ENCODE results near the gene VPS4B.

VPS4B gene

GRCh38 chr18:63430526-63430925, 8.2 kb upstream of the VPS4B start:
- DNase-seq (ENCODE audit: low read depth in 2 of 2): no peak

DNA sequence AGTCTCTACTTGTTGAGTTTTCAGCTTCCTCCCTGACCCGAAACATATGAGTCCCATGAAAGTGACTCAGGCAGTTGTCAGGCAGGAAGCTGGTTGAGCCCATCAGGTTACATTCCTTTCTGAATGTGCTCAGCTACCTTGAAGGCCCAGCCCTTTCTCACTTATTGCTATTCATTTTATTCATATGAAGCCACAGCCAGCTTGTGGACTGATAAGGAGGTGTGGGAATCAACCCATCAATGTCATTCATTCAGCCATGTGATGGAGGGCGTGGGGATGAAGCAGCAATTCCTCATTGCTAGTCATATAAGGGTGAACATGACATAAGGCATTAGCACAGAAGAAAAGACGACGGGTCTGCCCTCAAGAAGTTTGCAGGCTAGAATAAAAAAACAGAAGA, 5.3 kb upstream of the VPS4B start:
- no peak for DNase-seq (ENCODE audit: low read depth in 2 of 2)

DNA sequence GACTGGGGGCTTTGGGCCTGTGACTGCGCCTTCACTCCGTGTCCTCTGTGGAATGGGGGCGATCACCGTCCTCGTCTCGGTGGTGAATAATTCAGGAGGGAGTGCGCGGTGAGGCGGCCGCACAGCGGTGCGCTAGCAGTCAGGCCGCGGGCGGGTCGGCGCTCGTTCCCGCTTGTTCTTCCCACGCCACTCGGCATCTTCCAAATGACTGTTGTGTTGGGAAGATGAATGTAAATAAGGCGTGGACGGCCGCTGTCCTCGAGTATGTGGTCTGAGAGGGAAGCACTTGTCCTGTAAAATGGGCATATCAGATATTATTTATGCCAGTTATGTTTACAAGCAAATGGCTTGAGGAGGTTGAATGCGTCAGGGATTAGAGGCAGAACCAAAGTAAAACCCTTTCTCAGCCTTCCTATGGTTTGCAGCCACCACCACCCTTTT, 608 bp upstream of the VPS4B start:
- DNase-seq (ENCODE audit: low read depth in 2 of 2): no peak

DNA sequence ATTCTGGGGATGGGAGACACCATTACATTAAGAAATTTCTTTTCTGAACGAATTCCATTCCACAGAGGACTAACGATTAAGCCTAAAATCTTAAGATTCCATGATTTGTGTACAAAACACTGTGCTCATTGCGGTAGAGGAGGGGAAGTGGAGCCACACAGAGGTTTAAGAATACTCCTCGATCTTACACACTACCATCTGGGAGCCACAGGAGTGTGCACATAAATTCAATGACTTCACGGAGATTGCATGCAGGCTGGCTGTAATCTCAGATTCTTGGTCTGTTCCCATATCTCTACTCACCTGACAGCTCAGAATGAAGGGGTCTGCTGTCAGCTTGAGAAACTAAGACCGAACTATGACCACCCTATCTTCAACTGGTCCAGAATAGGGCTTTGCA, 762 bp downstream of the VPS4B start:
- no peak for DNase-seq (ENCODE audit: low read depth in 2 of 2)

DNA sequence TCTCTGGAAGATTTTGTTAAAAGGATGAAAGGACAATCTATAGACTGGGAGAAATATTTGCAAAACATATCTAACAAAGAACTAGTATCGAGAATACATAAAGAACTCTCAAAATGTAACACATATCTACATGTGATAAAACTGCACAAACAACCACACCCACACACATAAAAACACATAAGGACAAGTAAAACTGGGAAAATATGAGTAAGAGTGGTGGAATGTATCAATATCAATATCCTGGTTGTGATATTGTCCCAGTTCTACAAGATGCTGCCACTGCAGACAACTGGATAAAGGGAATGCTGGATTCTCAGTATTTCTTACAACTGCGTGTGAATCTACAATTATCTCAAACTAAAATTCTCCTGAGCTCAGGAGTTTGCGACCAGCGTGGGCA, 9.3 kb downstream of the VPS4B start:
- no peak for DNase-seq (ENCODE audit: low read depth in 2 of 2)

GRCh38 chr18:63410792-63411191, 11.5 kb downstream of the VPS4B start:
- peak; percentile 15 to 33 for DNase-seq (ENCODE audit: low read depth in 2 of 2)

DNA sequence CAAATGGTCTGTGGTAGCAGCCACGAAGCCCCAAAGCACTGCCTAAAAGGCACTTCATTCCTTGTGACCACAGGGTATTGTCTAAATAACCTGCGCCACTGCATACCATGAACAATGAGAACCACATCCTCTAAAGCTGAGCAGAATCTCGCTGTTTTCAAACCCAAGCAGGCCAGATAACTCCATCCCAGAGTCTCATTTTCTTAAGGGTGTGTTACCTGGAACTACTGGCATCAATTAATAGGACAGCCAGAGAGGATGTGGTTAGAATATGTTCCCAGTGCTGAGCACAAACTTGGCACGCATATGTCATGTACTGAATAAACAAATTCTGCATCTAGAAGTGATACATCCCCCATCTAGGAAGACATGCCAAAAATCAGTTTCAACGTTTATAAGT, 13.0 kb downstream of the VPS4B start:
- no peak for DNase-seq (ENCODE audit: low read depth in 2 of 2)

- no peak for DNase-seq (ENCODE audit: low read depth in 2 of 2)
Observed at GRCh38 chr18:63407734-63408133, 14.5 kb downstream of the VPS4B start.

GRCh38 chr18:63405986-63406385, 16.3 kb downstream of the VPS4B start:
- no peak for DNase-seq (ENCODE audit: low read depth in 2 of 2)

DNA sequence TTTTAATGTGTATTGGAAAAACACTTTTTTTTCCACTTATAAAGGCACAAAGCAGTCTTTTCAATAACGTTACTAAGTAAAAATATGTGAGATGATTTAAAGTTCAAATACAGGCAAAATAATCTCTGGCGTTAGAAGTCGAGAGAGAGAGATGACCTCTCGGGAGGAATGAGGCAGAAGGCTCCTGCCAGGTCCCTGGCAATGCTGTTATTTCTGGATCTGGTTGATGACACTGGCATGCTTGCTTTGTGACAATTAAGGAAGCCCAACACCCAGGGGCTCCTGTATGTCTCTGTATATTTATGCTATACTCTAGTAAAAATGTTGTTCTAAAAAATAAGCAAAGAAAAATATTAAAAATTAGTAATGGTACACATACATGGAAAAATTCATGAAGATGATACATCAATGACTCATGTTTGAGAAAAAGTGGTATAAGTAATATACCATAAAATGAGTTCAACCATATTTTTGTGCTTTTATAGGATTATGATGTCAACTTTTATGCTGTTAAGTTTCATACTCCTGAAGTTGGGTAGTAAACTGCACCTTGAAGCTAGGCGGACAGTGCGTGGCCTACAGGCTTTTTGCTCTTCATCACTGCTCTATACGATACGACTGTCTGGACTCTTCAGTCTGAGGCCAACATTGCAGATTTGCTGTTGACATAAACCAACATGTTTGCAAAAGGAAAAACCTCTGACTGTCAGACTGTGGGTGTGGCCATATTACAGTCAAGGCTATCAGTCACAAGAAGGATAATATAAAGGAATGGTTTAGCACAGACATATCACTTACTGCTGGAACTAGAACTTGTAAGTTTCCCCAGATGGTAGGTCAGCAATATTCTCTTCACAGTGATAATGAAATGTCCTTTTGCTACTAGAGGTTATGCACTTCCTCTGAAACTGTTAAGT, 19.8 kb downstream of the VPS4B start:
- no peak for DNase-seq (ENCODE audit: low read depth in 2 of 2)

- no peak for DNase-seq (ENCODE audit: low read depth in 2 of 2)
Observed at GRCh38 chr18:63399300-63399699, 23.0 kb downstream of the VPS4B start.

GRCh38 chr18:63397349-63397748, 24.9 kb downstream of the VPS4B start:
- DNase-seq (ENCODE audit: low read depth in 2 of 2): no peak

DNA sequence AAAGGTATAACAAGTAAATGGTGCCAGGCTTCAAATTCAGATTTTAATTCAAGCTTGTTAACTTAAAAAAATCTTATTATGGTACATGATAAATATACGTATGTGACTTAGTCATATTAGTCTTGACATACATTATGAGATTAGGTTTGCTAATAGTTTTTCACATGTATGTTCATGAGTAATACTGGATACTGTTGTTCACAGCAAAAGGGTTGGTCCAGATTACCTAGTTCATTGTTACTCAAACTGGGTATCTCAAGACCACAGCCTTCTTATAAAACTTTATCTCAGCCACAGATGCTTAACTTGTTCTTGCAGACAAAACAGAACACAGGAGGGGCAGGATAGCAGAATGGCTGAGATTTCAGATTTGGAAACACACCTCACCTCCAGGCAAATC, 26.8 kb downstream of the VPS4B start:
- no peak for DNase-seq (ENCODE audit: low read depth in 2 of 2)

GRCh38 chr18:63394954-63395353, 27.3 kb downstream of the VPS4B start:
- no peak for DNase-seq (ENCODE audit: low read depth in 2 of 2)

GRCh38 chr18:63387861-63388260, 34.4 kb downstream of the VPS4B start:
- DNase-seq (ENCODE audit: low read depth in 2 of 2): no peak

- no peak for DNase-seq (ENCODE audit: low read depth in 2 of 2)
Observed at GRCh38 chr18:63382843-63383242, 39.4 kb downstream of the VPS4B start.

DNA sequence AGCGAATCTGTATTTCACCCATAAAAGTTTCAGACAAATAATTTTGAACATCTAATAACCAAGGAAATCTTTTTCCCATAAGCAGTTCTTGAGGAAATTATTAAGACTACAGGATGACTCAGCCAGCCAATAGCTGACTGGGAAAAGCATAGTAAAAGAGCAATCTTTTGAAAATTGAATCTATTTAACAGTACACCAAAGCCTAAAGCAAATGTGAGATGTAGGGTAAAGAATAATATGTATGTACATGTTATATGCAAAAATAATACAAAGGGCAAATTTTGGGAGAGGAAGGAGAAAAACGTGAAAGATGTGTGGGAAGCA, 42.7 kb downstream of the VPS4B start:
- DNase-seq (ENCODE audit: low read depth in 2 of 2): no peak

DNA sequence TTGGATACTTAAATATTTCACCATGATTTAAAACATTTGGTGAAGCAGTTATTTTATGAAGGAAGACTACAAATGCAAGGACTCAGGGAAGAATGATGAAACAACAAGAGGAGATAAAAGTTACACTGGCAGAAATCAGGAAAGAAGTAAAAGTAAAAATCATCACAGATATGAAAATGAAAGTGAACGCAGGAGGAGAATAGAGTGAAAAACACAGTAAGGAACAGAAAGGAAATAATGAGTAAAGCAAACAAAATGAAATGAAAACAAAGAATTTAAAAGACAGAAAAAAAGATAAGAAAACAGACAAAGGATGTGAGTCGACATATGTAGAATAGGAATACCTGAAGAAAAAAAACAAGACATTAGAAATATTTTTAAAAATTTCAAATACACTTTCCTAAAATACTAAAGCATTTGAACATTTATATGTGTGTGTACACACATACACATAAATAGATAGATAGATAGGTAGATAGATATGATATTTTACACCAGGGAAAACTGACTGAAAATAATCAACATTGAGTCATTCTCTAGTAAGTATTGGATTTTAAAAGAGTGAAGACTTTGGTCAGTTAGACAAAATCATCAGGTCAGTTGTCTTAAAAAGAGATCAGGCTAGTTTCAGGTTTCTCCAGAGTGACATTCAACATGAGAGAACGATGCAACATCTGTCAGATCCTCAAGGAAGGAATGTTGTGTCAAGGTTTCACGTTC, 43.2 kb downstream of the VPS4B start:
- DNase-seq (ENCODE audit: low read depth in 2 of 2): no peak

- DNase-seq (ENCODE audit: low read depth in 2 of 2): no peak
Observed at GRCh38 chr18:63377275-63377980, 44.8 kb downstream of the VPS4B start.

- no peak for DNase-seq (ENCODE audit: low read depth in 2 of 2)
Observed at GRCh38 chr18:63376538-63376937, 45.7 kb downstream of the VPS4B start.

- DNase-seq (ENCODE audit: low read depth in 2 of 2): no peak
Observed at GRCh38 chr18:63374540-63374939, 47.7 kb downstream of the VPS4B start.

- no peak for DNase-seq (ENCODE audit: low read depth in 2 of 2)
Observed at GRCh38 chr18:63373161-63373560, 49.1 kb downstream of the VPS4B start.

DNA sequence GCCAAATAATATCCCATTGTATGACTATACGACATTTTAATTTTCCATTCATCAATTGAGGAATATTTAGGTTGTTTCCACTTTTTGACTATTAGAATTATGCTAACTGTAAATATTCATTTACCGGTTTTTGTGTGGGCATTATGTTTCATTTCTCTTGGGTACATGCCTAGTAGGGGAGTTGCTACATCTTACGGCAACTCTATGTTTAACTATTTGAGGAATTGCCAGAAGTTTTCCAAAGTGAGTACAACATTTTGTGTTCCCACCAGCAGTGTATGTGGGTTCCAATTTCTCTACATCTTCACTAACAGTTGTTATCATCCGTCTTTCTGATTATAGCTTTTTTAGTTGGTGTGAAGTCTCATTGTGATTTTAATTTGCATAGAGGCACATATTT, 53.7 kb downstream of the VPS4B start:
- no peak for DNase-seq (ENCODE audit: low read depth in 2 of 2)

Measured in fibroblast of skin of left biceps (primary cell).